Breast epithelium (tissue), 3 donors: ENCODE data around the gene AMY2A.
"Not testable (repeated sequence)": the region's sequence is repeated elsewhere in the genome, so short reads cannot be mapped to it uniquely, and the experiment has no call there.

ENCODE experiments used
- POLR2A ChIP-seq: fragments of 450-650 bp; IDR thresholded peaks from one replicate; pipeline ENCODE4 v1.6.1; 2016; ENCODE audit warnings: antibody characterized with exemption, mild to moderate bottlenecking, moderate library complexity
- TF ChIP-seq, protein P1 (sequence below), 3 donors: fragments of 450-650 bp; IDR thresholded peaks; one replicate each; pipeline ENCODE4 v1.5.1; 2016 to 2017; ENCODE audit warnings: antibody characterized with exemption in 3 of 3, mild to moderate bottlenecking in 3 of 3, moderate library complexity in 3 of 3

DNA sequence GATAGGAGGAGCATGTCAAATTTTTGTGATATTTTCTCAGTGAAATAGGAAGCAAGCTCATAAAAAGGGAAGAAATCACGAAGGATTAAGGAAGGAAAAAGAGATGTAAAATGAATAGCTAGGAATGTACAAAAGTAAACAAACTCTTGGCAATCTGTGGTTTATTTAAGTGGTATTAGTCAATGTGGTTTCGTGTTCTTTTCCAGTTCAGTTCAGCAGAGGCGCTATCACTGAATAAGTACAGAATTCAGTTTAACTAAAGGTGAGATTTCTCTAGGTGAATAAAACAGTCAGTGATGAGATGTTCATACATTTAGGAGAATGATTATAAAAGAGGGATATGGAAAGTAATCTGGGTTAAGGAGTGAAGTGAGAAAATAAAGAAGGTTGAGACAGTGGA lies 26.7 kb downstream of the AMY2A start:
- TF ChIP-seq POLR2A, result not testable (repeated sequence)
- TF ChIP-seq, protein P1, sequence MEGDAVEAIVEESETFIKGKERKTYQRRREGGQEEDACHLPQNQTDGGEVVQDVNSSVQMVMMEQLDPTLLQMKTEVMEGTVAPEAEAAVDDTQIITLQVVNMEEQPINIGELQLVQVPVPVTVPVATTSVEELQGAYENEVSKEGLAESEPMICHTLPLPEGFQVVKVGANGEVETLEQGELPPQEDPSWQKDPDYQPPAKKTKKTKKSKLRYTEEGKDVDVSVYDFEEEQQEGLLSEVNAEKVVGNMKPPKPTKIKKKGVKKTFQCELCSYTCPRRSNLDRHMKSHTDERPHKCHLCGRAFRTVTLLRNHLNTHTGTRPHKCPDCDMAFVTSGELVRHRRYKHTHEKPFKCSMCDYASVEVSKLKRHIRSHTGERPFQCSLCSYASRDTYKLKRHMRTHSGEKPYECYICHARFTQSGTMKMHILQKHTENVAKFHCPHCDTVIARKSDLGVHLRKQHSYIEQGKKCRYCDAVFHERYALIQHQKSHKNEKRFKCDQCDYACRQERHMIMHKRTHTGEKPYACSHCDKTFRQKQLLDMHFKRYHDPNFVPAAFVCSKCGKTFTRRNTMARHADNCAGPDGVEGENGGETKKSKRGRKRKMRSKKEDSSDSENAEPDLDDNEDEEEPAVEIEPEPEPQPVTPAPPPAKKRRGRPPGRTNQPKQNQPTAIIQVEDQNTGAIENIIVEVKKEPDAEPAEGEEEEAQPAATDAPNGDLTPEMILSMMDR (IDR thresholded peaks at IDR 0.05), result not testable (repeated sequence)
